Body of pancreas (tissue), 4 donors: ENCODE data around the gene NSFL1C. TPM values are rescaled to one million over a fixed set of nuclear protein-coding genes. Genes with fewer than 3 reads are reported as not detected.
A peak's percentile ranks its signal among the peaks of the same experiment; 100 is the strongest.

Experiments
- ATAC-seq: fragments of 150-250 bp; one replicate; pipeline ENCODE4 v1.9.1; 2016
- DNase-seq, 4 donors: peaks; one replicate each; pipeline ENCODE4 v3.0.0-alpha.2; 2019
- H3K27ac ChIP-seq, 4 donors: fragments of 200-600 bp; sonication (generic); 1 replicate in 3 of 4; 2 replicates in 1 of 4; pipeline versions ENCODE4 v1.5.1 to v1.6.1; 2016 to 2019; ENCODE audit warnings: mild to moderate bottlenecking in 1 of 4, mixed read lengths in 1 of 4, moderate library complexity in 1 of 4
- H3K27me3 ChIP-seq, 2 donors: fragments of 200-600 bp; sonication (generic); one replicate each; pipeline ENCODE4 v1.6.0; 2016; ENCODE audit warnings: mild to moderate bottlenecking in 1 of 2
- H3K36me3 ChIP-seq, 2 donors: fragments of 200-600 bp; sonication (generic); replicated peaks in 1 of 2; 2 replicates each; pipeline ENCODE4 v1.5.1; 2016; ENCODE audit warnings: low read depth in 2 of 2; ENCODE audit not compliant: insufficient read depth in 1 of 2
- H3K4me1 ChIP-seq: fragments of 200-600 bp; sonication (generic); one replicate; pipeline ENCODE4 v1.6.0; 2016
- H3K4me3 ChIP-seq, 2 donors: fragments of 200-600 bp; sonication (generic); 1 replicate in 1 of 2; 2 replicates in 1 of 2; pipeline ENCODE4 v1.5.1; 2016 to 2019
- H3K9me3 ChIP-seq, 3 donors: fragments of 200-600 bp; sonication (generic); 1 replicate in 2 of 3; 2 replicates in 1 of 3; pipeline ENCODE4 v1.5.1; 2016
- POLR2A ChIP-seq, 3 donors: fragments of 450-650 bp; IDR thresholded peaks; one replicate each; pipeline ENCODE4 v1.6.1; 2016; ENCODE audit warnings: antibody characterized with exemption in 3 of 3, mild to moderate bottlenecking in 2 of 3
- WGBS, 2 donors: methylation state at CpG; one replicate each; pipeline ENCODE4 v1.1.5; 2017; 5-methylcytosine and 5-hydroxymethylcytosine counted together
- intact Hi-C: fragments of 100-400 bp; cut with DNase I; formaldehyde crosslinking; loops from one replicate; pipeline ENCODE4 v1.15.1; 2023
- total RNA-seq, 2 donors: library from RNA; depleted of rRNA; stranded (reverse); fragments of >200 nt; gene quantifications; one replicate each; pipeline ENCODE4 v1.1.0, GENCODE V29; 2016
- TF ChIP-seq, protein P1 (sequence below), 7 experiments: fragments of 450-650 bp in 4 of 7; fragments of 200-600 bp in 3 of 7; sonication (generic) in 3 of 7; IDR thresholded peaks; one replicate each; pipeline ENCODE4 v1.5.1; 2016 to 2019; ENCODE audit warnings: antibody characterized with exemption in 7 of 7

Gene NSFL1C
- total RNA-seq, 2 donors from 2014 or later: 23.1 to 33.7 TPM

DNA sequence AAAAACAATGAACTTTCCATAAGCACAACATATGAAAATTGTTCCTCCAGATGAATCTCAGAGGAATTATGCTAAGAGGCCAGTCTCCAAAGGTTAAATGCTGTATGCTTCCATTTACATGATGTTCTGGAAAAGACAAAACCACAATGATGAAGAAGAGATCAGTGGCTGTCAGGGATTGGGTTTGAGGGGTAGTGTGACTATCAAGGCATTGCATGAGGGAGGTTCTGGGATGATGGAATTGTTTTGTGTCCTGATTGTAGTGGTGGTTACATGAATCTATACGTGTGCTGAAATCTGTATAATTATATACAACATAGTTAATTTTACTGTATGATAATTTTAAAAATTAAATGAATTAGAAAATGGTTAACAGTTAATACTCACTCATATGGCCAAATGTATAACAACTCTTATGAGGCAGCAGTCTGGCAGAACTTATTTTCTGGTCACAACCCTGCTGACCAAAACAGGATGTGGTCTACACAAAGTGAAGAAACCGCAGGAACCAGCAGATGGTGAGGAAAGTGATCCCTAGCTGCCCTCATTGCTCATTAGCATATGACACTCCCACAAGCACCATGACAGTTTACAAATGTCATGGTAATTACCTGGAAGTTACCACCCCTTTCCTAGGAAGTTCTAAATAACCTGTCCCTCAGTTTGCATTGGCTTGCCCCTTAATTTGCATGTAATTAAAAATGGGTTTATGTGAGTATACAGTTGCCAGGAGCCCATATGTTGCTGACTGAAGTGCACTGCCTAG lies 31.9 kb downstream of the NSFL1C start:
- no peak for ATAC-seq

DNA sequence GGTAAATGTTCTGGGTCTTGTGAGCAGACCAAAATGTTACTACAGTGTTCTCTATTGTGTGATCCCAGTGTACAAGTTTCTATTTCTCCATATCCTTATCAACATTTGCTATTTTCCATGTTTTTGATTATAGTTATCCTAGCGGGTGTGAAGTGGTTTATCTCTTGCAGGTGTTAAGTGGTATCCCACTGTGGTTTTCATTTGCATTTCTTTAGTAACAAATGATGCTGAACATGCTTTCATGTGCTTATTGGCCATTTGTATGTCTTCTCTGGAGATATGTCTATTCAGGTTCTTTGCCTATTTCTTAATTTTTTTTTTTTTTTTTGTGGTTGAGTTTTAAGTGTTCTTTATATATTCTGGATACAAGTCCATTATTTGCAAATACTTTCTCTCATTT lies 35.5 kb downstream of the NSFL1C start:
- WGBS, 2 donors: 23 to 28% methylated on average over 1 of the region's 1 CpG
- no peak overlapping the region for H3K27ac ChIP-seq
- no peaks in the 10 kb centered on the region for H3K36me3 ChIP-seq
- H3K4me3 ChIP-seq: no peak overlapping the region
- intact Hi-C loops: no loop called here
- H3K27me3 ChIP-seq: no peaks in the 10 kb centered on the region
- no peak for TF ChIP-seq POLR2A (IDR thresholded peaks at IDR 0.05)
- TF ChIP-seq, protein P1, sequence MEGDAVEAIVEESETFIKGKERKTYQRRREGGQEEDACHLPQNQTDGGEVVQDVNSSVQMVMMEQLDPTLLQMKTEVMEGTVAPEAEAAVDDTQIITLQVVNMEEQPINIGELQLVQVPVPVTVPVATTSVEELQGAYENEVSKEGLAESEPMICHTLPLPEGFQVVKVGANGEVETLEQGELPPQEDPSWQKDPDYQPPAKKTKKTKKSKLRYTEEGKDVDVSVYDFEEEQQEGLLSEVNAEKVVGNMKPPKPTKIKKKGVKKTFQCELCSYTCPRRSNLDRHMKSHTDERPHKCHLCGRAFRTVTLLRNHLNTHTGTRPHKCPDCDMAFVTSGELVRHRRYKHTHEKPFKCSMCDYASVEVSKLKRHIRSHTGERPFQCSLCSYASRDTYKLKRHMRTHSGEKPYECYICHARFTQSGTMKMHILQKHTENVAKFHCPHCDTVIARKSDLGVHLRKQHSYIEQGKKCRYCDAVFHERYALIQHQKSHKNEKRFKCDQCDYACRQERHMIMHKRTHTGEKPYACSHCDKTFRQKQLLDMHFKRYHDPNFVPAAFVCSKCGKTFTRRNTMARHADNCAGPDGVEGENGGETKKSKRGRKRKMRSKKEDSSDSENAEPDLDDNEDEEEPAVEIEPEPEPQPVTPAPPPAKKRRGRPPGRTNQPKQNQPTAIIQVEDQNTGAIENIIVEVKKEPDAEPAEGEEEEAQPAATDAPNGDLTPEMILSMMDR (IDR thresholded peaks at IDR 0.05): no peak
- no peak for DNase-seq
- H3K4me1 ChIP-seq: no peaks in the 10 kb centered on the region
- ATAC-seq: no peak
- H3K9me3 ChIP-seq: no peaks in the 10 kb centered on the region

More for the DNA sequence above, 31.9 kb downstream of the NSFL1C start:
- no peak for TF ChIP-seq POLR2A (IDR thresholded peaks at IDR 0.05)
- TF ChIP-seq, protein P1 (IDR thresholded peaks at IDR 0.05): no peak
- Histone ChIP-seq H3K27me3 (no peaks in the 10 kb centered on the region), H3K36me3 (no peaks in the 10 kb centered on the region), H3K4me1 (no peaks in the 10 kb centered on the region), H3K9me3 (no peaks in the 10 kb centered on the region), H3K4me3 (no peak overlapping the region), H3K27ac (no peak overlapping the region)
- DNase-seq: peak in 2 of 4 donors; percentile 13 to 56
- 74 to 81% methylated on average over 2 of the region's 2 CpGs for WGBS, 2 donors
- intact Hi-C loops: loop anchor here (5.0 kb wide), 1 partner anchor 122 kb away; no protein-coding TSS in a partner anchor

DNA sequence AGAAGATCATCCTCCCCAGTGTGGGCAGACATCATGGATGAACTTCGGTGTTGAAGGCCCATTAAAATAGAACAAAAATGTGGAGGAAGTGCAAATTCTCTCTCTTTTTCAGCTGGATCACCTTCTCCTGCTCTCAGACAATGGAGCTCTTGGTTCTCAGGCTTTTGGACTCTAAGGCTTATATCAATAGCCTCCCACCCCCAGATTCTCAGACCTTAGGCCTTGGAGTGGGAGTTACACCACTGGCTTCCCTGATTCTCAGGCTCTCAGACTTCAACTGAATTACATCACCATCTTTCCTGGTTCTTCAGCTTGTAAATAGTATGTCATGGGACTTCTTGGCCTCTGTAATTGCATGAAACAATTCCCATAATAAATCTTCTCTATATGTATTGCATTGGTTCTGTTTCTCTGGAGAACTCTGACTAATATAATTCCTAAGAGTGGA lies 36.6 kb downstream of the NSFL1C start:
- H3K36me3 ChIP-seq: no peaks in the 10 kb centered on the region
- 78 to 89% methylated on average over 1 of the region's 1 CpG for WGBS, 2 donors
- intact Hi-C loops: no loop called here
- no peak overlapping the region for H3K4me3 ChIP-seq
- no peaks in the 10 kb centered on the region for H3K9me3 ChIP-seq
- no peak overlapping the region for H3K27ac ChIP-seq
- H3K4me1 ChIP-seq: no peaks in the 10 kb centered on the region
- no peak for DNase-seq
- TF ChIP-seq, protein P1 (IDR thresholded peaks at IDR 0.05): no peak
- no peak for TF ChIP-seq POLR2A (IDR thresholded peaks at IDR 0.05)
- H3K27me3 ChIP-seq: no peaks in the 10 kb centered on the region
- no peak for ATAC-seq

DNA sequence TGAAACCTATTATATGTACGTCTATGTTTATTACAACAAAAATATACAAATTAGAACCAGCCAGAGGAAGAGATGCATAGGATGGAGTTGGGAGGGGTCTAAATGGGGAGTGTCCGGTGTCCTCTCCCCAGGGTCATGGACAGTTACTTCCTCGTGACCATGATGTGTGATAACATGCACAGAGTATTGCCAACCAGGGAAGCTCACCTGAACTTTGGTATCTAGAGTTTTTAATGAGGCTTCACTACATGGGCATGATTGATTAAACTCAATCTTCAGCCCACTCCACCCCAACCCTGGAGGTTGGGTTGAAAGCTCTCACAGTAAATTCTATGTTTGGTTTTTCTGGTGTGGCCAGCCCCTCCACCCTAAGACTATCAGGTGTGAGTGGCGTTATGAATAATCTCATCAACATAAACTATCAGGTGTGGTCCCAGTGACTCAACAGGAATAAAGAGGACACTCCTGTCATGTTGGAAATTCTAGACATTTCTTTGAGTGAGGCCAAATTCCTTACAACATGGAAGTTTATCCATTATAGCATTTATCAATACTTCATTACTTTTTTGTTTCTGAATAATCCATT lies 37.4 kb downstream of the NSFL1C start:
- intact Hi-C loops: no loop called here
- H3K9me3 ChIP-seq: no peaks in the 10 kb centered on the region
- WGBS, 2 donors: 53 to 59% methylated on average over 4 of the region's 4 CpGs
- ATAC-seq: no peak
- no peaks in the 10 kb centered on the region for H3K36me3 ChIP-seq
- no peak for TF ChIP-seq POLR2A (IDR thresholded peaks at IDR 0.05)
- TF ChIP-seq, protein P1 (IDR thresholded peaks at IDR 0.05): no peak
- DNase-seq: no peak
- no peaks in the 10 kb centered on the region for H3K27me3 ChIP-seq
- H3K27ac ChIP-seq: no peak overlapping the region
- H3K4me1 ChIP-seq: no peaks in the 10 kb centered on the region
- H3K4me3 ChIP-seq: no peak overlapping the region
